ENCODE measurements around the gene LENG9. TPM values are rescaled to one million over a fixed set of nuclear protein-coding genes. Genes with fewer than 3 reads are reported as not detected.

The LENG9 gene
- total RNA-seq, 1 donor from 2014 or later, result 10.3 TPM

GRCh38 chr19:54455786-54456422 is 7.7 kb downstream of the LENG9 start:
- no peak overlapping the region for H3K4me3 ChIP-seq
- H3K9me3 ChIP-seq, result no peaks in the 10 kb centered on the region
- intact Hi-C loops (cut with DNase I), result no loop called here
- TF ChIP-seq POLR2AphosphoS5 (IDR thresholded peaks at IDR 0.05; ENCODE audit: insufficient read depth in 1 of 2, low read depth in 1 of 2) (no peak), CTCF (IDR thresholded peaks at IDR 0.05) (no peak), POLR2A (IDR thresholded peaks at IDR 0.05) (no peak)
- H3K27ac ChIP-seq, result no peak overlapping the region
- peaks cover 4 to 97% of the 10 kb centered on the region in 2 donors for H3K36me3 ChIP-seq
- no peaks in the 10 kb centered on the region for H3K27me3 ChIP-seq
- peak in 1 of 2 donors; percentile 62 for DNase-seq (ENCODE audit: extremely low spot score in 2 of 2)
- peaks cover 19% of the 10 kb centered on the region for H3K4me1 ChIP-seq

GRCh38 chr19:54454781-54455675 is 8.6 kb downstream of the LENG9 start:
- no peak for TF ChIP-seq POLR2AphosphoS5 (IDR thresholded peaks at IDR 0.05; ENCODE audit: insufficient read depth in 1 of 2, low read depth in 1 of 2)
- TF ChIP-seq CTCF (IDR thresholded peaks at IDR 0.05), result no peak
- no peak for TF ChIP-seq POLR2A (IDR thresholded peaks at IDR 0.05)
- Histone ChIP-seq H3K4me1 (peaks cover 28% of the 10 kb centered on the region), H3K4me3 (no peak overlapping the region), H3K9me3 (no peaks in the 10 kb centered on the region), H3K36me3 (peaks cover 4 to 89% of the 10 kb centered on the region in 2 donors), H3K27ac (no peak overlapping the region), H3K27me3 (no peaks in the 10 kb centered on the region)
- no peak for DNase-seq (ENCODE audit: extremely low spot score in 2 of 2)
- intact Hi-C loops (cut with DNase I), result no loop called here

- peaks cover 4 to 81% of the 10 kb centered on the region in 2 donors for H3K36me3 ChIP-seq
- peaks cover 31% of the 10 kb centered on the region for H3K4me1 ChIP-seq
- no peaks in the 10 kb centered on the region for H3K9me3 ChIP-seq
- TF ChIP-seq CTCF (IDR thresholded peaks at IDR 0.05) (no peak), POLR2A (IDR thresholded peaks at IDR 0.05) (no peak), POLR2AphosphoS5 (IDR thresholded peaks at IDR 0.05; ENCODE audit: insufficient read depth in 1 of 2, low read depth in 1 of 2) (no peak)
- no peak overlapping the region for H3K27ac ChIP-seq
- intact Hi-C loops (cut with DNase I), result no loop called here
- no peaks in the 10 kb centered on the region for H3K27me3 ChIP-seq
- H3K4me3 ChIP-seq, result no peak overlapping the region
- no peak for DNase-seq (ENCODE audit: extremely low spot score in 2 of 2)
Measured at GRCh38 chr19:54453921-54454780, 9.4 kb downstream of the LENG9 start.

- no peak overlapping the region for H3K27ac ChIP-seq
- H3K36me3 ChIP-seq, result peaks cover 4 to 66% of the 10 kb centered on the region in 2 donors
- no peaks in the 10 kb centered on the region for H3K27me3 ChIP-seq
- no peak overlapping the region for H3K4me3 ChIP-seq
- H3K4me1 ChIP-seq, result peaks cover 38% of the 10 kb centered on the region
- no peak for DNase-seq (ENCODE audit: extremely low spot score in 2 of 2)
- no peak for TF ChIP-seq CTCF (IDR thresholded peaks at IDR 0.05)
- no peaks in the 10 kb centered on the region for H3K9me3 ChIP-seq
- intact Hi-C loops (cut with DNase I), result no loop called here
Measured at GRCh38 chr19:54452626-54453025, 11.0 kb downstream of the LENG9 start.
